GM12878 (cell line): ENCODE data around the gene AGRN. TPM values are rescaled to one million over a fixed set of nuclear protein-coding genes. Genes with fewer than 3 reads are reported as not detected.

Experiments
- ATAC-seq: fragments of 200-7000 bp; cut with Tn5 transposase; 3 replicates; pipeline ENCODE4 v1.9.1; 2020; ENCODE audit warnings: mild to moderate bottlenecking, moderate library complexity
- BruUV-seq: library from RNA; stranded (reverse); fragments of 400-500 nt; replicated peaks from 2 replicates; lab custom pipeline; 2021; lab: Mats Ljungman, UMichigan
- CTCF ChIA-PET: fragments of 300-600 bp; sonication (Branson Sonifier 250); formaldehyde crosslinking; extraction: SDS; loops from one replicate; lab custom pipeline; 2021; ENCODE audit warnings: inconsistent platforms; lab: Yijun Ruan, JAX
- POLR2A ChIA-PET: fragments of 350-600 bp; formaldehyde crosslinking; extraction: SDS; loops from one replicate; lab custom pipeline; 2021; ENCODE audit warnings: inconsistent platforms; lab: Charles Lee
- RAD21 ChIA-PET: fragments of 300-600 bp; sonication (Branson Sonifier 250); formaldehyde crosslinking; loops from one replicate; lab custom pipeline; 2023; ENCODE audit warnings: antibody characterized with exemption; ENCODE audit not compliant: unreplicated experiment; lab: Charles Lee
- SMC1A ChIA-PET: fragments of 300-600 bp; sonication (Branson Sonifier 250); formaldehyde crosslinking; loops from one replicate; lab custom pipeline; 2023; ENCODE audit not compliant: unreplicated experiment, uncharacterized antibody; lab: Charles Lee
- DNase-seq: peaks from one replicate; pipeline ENCODE4 v3.0.0-alpha.2; 2011; ENCODE audit warnings: low read depth, low spot score
- FAIRE-seq: peaks from 3 replicates; lab custom pipeline; 2011; peaks lifted over from hg19 to GRCh38; lab: Jason Lieb, UNC
- H2AFZ ChIP-seq: 2 replicates; pipeline ENCODE4 v1.6.0; 2011; ENCODE audit warnings: low read depth, low read length, control low read depth; ENCODE audit not compliant: control insufficient read depth
- H3K27ac ChIP-seq: 2 replicates; pipeline ENCODE4 v1.5.1; 2011; ENCODE audit warnings: control low read depth; ENCODE audit not compliant: control insufficient read depth, insufficient read depth
- H3K27me3 ChIP-seq, 2 experiments: replicated peaks in 1 of 2; 2 replicates each; pipeline versions ENCODE4 v1.6.0 to v1.6.1; 2011; ENCODE audit warnings: low read length in 1 of 2; ENCODE audit not compliant: control insufficient read depth in 2 of 2, insufficient read depth in 2 of 2
- H3K36me3 ChIP-seq, 2 experiments: 2 replicates each; pipeline ENCODE4 v1.5.1; 2011; ENCODE audit warnings: low read length in 1 of 2; ENCODE audit not compliant: control insufficient read depth in 2 of 2, insufficient read depth in 2 of 2
- H3K4me1 ChIP-seq: 2 replicates; pipeline ENCODE4 v1.6.1; 2011; ENCODE audit warnings: mild to moderate bottlenecking, low read length, moderate library complexity, mixed read lengths; ENCODE audit not compliant: control insufficient read depth, insufficient read depth
- H3K4me2 ChIP-seq: 2 replicates; pipeline ENCODE4 v1.6.0; 2011; ENCODE audit warnings: control low read depth; ENCODE audit not compliant: control insufficient read depth, insufficient read depth
- H3K4me3 ChIP-seq: fragments of 200-600 bp; sonication (generic); 2 replicates; pipeline ENCODE4 v1.5.1; 2016
- H3K79me2 ChIP-seq: 2 replicates; pipeline ENCODE4 v1.6.0; 2011; ENCODE audit warnings: low read length; ENCODE audit not compliant: control insufficient read depth, insufficient read depth
- H3K9ac ChIP-seq: 2 replicates; pipeline ENCODE4 v1.8.0; 2011; ENCODE audit warnings: low read length, control low read depth, mixed read lengths; ENCODE audit not compliant: control insufficient read depth, insufficient read depth
- H3K9me3 ChIP-seq: replicated peaks from 3 replicates; pipeline ENCODE4 v1.5.1; 2011; ENCODE audit warnings: mild to moderate bottlenecking, low read length; ENCODE audit not compliant: control insufficient read depth, insufficient read depth
- H4K20me1 ChIP-seq: 2 replicates; pipeline ENCODE4 v1.6.0; 2011; ENCODE audit not compliant: control insufficient read depth, insufficient read depth
- BCL11A ChIP-seq: IDR thresholded peaks from 2 replicates; pipeline ENCODE4 v1.6.1; 2011; ENCODE audit warnings: low read depth, low read length
- BRCA1 ChIP-seq: IDR thresholded peaks from 2 replicates; pipeline ENCODE4 v1.6.1; 2011; ENCODE audit warnings: low read depth, low read length, improper control_type of control experiment
- CBFB ChIP-seq: IDR thresholded peaks from 2 replicates; pipeline ENCODE4 v1.6.1; 2016; ENCODE audit warnings: antibody characterized with exemption, low read depth
- CBX3 ChIP-seq: fragments of 200-600 bp; sonication (generic); IDR thresholded peaks from 2 replicates; pipeline ENCODE4 v1.6.1; 2016; ENCODE audit warnings: low read depth, borderline replicate concordance
- CEBPB ChIP-seq, 2 experiments: fragments of 150-350 bp in 1 of 2; IDR thresholded peaks; 2 replicates each; pipeline ENCODE4 v1.6.1; 2012 to 2014; ENCODE audit warnings: low read depth in 2 of 2, low read length in 2 of 2, borderline replicate concordance in 1 of 2, inconsistent platforms in 1 of 2
- EED ChIP-seq: sonication (generic); IDR thresholded peaks from 2 replicates; pipeline ENCODE4 v1.6.1; 2016; ENCODE audit warnings: antibody characterized with exemption, low read depth
- JUNB ChIP-seq: IDR thresholded peaks from 2 replicates; pipeline ENCODE4 v1.6.1; 2016; ENCODE audit warnings: antibody characterized with exemption, mild to moderate bottlenecking
- MTA2 ChIP-seq: fragments of 450-650 bp; IDR thresholded peaks from 2 replicates; pipeline ENCODE4 v1.6.1; 2016; ENCODE audit warnings: low read depth, mild to moderate bottlenecking, moderate library complexity
- NR2C1 ChIP-seq: fragments of 450-650 bp; IDR thresholded peaks from 2 replicates; pipeline ENCODE4 v1.6.1; 2017; ENCODE audit warnings: antibody characterized with exemption, mild to moderate bottlenecking, moderate library complexity
- RUNX3 ChIP-seq: IDR thresholded peaks from 2 replicates; pipeline ENCODE4 v1.6.1; 2012; ENCODE audit warnings: low read length, inconsistent platforms
- SIX5 ChIP-seq: IDR thresholded peaks from 2 replicates; pipeline ENCODE4 v1.6.1; 2011; ENCODE audit warnings: mild to moderate bottlenecking, low read depth, low read length, moderate library complexity; ENCODE audit not compliant: severe bottlenecking
- SMC3 ChIP-seq: IDR thresholded peaks from 2 replicates; pipeline ENCODE4 v1.6.1; 2011; ENCODE audit warnings: low read length, improper control_type of control experiment, borderline replicate concordance
- TAF1 ChIP-seq: IDR thresholded peaks from 2 replicates; pipeline ENCODE4 v1.6.1; 2011; ENCODE audit warnings: mild to moderate bottlenecking, low read depth, low read length, borderline replicate concordance
- TCF7 ChIP-seq: IDR thresholded peaks from 2 replicates; pipeline ENCODE4 v1.6.1; 2014; ENCODE audit warnings: antibody characterized with exemption, borderline replicate concordance
- WGBS: methylation state at CpG from one replicate; pipeline ENCODE4 v1.1.6; 2016; ENCODE audit warnings: low lambda C conversion rate; ENCODE audit not compliant: insufficient replicate concordance, insufficient coverage; ENCODE audit errors: missing lambda C conversion rate; 5-methylcytosine and 5-hydroxymethylcytosine counted together
- in situ Hi-C: fragments of 300-500 bp; cut with MboI; formaldehyde crosslinking; loops from 9 replicates; pipeline ENCODE4 v1.14.3; 2018; ENCODE audit warnings: mixed read lengths
- intact Hi-C: fragments of 100-400 bp; cut with micrococcal nuclease; formaldehyde crosslinking; loops from one replicate; pipeline ENCODE4 v1.14.2; 2022; ENCODE audit not compliant: unreplicated experiment
- polyA plus RNA-seq, 11 experiments: library from polyadenylated mRNA; depleted of rRNA in 4 of 11; unstranded in 6 of 11; stranded (reverse) in 5 of 11; fragments of >200 nt; fragmentation: Nextera tagmentation in 4 of 11; fragmentation: Illumina TruSeq in 1 of 11; extraction: Ambion mirVana in 4 of 11; extraction: Trizol in 1 of 11; gene quantifications; 1 replicate in 1 of 11; 2 replicates in 10 of 11; pipeline versions ENCODE4 v1.2.1 to v1.2.3, GENCODE V29; 2011 to 2016; ENCODE audit warnings: inconsistent platforms in 2 of 11, missing spikeins in 2 of 11, low read depth in 1 of 11
- total RNA-seq, 4 experiments: library from RNA; depleted of rRNA in 3 of 4; stranded (reverse); fragments of >200 nt in 3 of 4; fragmentation: Illumina TruSeq in 1 of 4; extraction: Trizol in 1 of 4; gene quantifications; 2 replicates each; pipeline versions ENCODE4 v1.2.1 to v1.2.3, GENCODE V29; 2013 to 2021
- TF ChIP-seq, protein P1 (sequence below): IDR thresholded peaks from 2 replicates; pipeline ENCODE4 v1.6.1; 2012; ENCODE audit warnings: low read depth, low read length, improper control_type of control experiment

The AGRN gene
- total and polyA plus RNA-seq, 10 of the 15 experiments (the other 5 are each of a cell fraction or from before 2014, with no cell fraction given): 0.02 to 41.8 (median 4.1) TPM

DNA sequence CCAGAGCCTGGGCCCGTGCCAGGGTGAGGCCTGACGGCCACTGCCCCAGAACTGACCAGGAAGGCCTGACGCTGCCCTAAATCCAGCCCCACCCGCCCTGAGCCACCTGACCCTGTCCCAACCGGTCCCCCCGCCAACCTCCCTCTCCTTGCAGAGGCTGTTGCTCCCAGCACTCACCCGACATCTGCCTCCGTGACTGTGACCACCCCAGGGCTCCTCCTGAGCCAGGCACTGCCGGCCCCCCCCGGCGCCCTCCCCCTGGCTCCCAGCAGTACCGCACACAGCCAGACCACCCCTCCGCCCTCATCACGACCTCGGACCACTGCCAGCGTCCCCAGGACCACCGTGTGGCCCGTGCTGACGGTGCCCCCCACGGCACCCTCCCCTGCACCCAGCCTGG is 26.3 kb downstream of the AGRN start:
- in situ Hi-C loops (no loop called here), intact Hi-C loops (no loop called here)
- FAIRE-seq: no peak
- CTCF ChIA-PET: no interaction called here
- BruUV-seq: no TSS peak
- H2AFZ ChIP-seq: no peak overlapping the region
- H3K4me1 ChIP-seq: peaks cover 5% of the 10 kb centered on the region; the same call in 1 of the 2 replicates
- no peak overlapping the region for H3K27ac ChIP-seq
- WGBS: 94% methylated on average over 12 of the region's 20 CpGs
- ATAC-seq: no peak
- H3K9me3 ChIP-seq: no peaks in the 10 kb centered on the region
- no peak overlapping the region for H3K9ac ChIP-seq
- peaks cover 0 to 23% of the 10 kb centered on the region in 2 experiments; a peak in 3 of 4 replicates for H3K36me3 ChIP-seq
- no peak for DNase-seq
- H4K20me1 ChIP-seq: no peaks in the 10 kb centered on the region
- H3K79me2 ChIP-seq: no peaks in the 10 kb centered on the region
- SMC1A ChIA-PET: no interaction called here
- TF ChIP-seq CEBPB (IDR thresholded peaks at IDR 0.05; ENCODE audit: borderline replicate concordance in 1 of 2, low read depth in 2 of 2, low read length in 2 of 2): no peak
- TF ChIP-seq JUNB: no peak
- TF ChIP-seq NR2C1: no peak
- no peak for TF ChIP-seq BCL11A
- no peak for TF ChIP-seq BRCA1
- no peak for TF ChIP-seq TAF1
- TF ChIP-seq MTA2: no peak
- TF ChIP-seq SIX5: no peak
- no peak for TF ChIP-seq TCF7
- TF ChIP-seq RUNX3: no peak
- no peak for TF ChIP-seq CBFB
- TF ChIP-seq, protein P1, sequence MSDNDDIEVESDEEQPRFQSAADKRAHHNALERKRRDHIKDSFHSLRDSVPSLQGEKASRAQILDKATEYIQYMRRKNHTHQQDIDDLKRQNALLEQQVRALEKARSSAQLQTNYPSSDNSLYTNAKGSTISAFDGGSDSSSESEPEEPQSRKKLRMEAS: no peak
- no peak for TF ChIP-seq CBX3
- no peak for TF ChIP-seq SMC3
- TF ChIP-seq EED: no peak
- H3K4me3 ChIP-seq: no peak overlapping the region
- no peak overlapping the region for H3K4me2 ChIP-seq
- POLR2A ChIA-PET: no interaction called here
- H3K27me3 ChIP-seq: no peaks in the 10 kb centered on the region
- RAD21 ChIA-PET: no interaction called here
